ENCODE results near the gene RGL4. TPM values are rescaled to one million over a fixed set of nuclear protein-coding genes. Genes with fewer than 3 reads are reported as not detected.

Gene RGL4
- total RNA-seq, 2 donors from 2014 or later, result not detected

- H3K27ac Mint-ChIP-seq, result no peak overlapping the region
- no peak overlapping the region for H3K4me3 ChIP-seq (ENCODE audit: low read length)
- peaks cover 88% of the 10 kb centered on the region for H3K36me3 ChIP-seq (ENCODE audit: control insufficient read depth, insufficient read depth, low read length)
- no peaks in the 10 kb centered on the region for H3K9me3 ChIP-seq (ENCODE audit: control insufficient read depth, low read length)
- H3K4me3 Mint-ChIP-seq, result no peak overlapping the region
- H3K27me3 ChIP-seq (ENCODE audit: control insufficient read depth, insufficient read depth, low read length, poor library complexity, severe bottlenecking), result no peaks in the 10 kb centered on the region
- no peaks in the 10 kb centered on the region for H3K9me3 Mint-ChIP-seq
- no peaks in the 10 kb centered on the region for H3K4me1 Mint-ChIP-seq
- peaks cover 85% of the 10 kb centered on the region for H3K36me3 Mint-ChIP-seq (ENCODE audit: low read depth)
- no peaks in the 10 kb centered on the region for H3K4me1 ChIP-seq (ENCODE audit: control insufficient read depth, insufficient read depth, low read length)
- no peaks in the 10 kb centered on the region for H3K27me3 Mint-ChIP-seq (ENCODE audit: insufficient read depth)
- H3K27ac ChIP-seq (ENCODE audit: low read depth, low read length), result no peak overlapping the region
- no peak for TF ChIP-seq CTCF (conservative IDR thresholded peaks at IDR 0.05)
- no peak overlapping the region for H3K9ac ChIP-seq (ENCODE audit: extremely low read depth, low read length, poor library complexity, severe bottlenecking)
- no peak for DNase-seq
- 96 to 100% methylated on average over 1 to 3 of the region's 3 CpGs for WGBS, 2 experiments (ENCODE audit: insufficient coverage in 1 of 2, insufficient read length in 1 of 2)
These were observed 14.5 kb downstream of the RGL4 start for GRCh38 chr22:23705358-23705757.

- H3K27ac ChIP-seq (ENCODE audit: low read depth, low read length), result no peak overlapping the region
- no peak for TF ChIP-seq CTCF (conservative IDR thresholded peaks at IDR 0.05)
- DNase-seq, result no peak
- no peaks in the 10 kb centered on the region for H3K9me3 ChIP-seq (ENCODE audit: control insufficient read depth, low read length)
- H3K4me3 ChIP-seq (ENCODE audit: low read length), result no peak overlapping the region
- Mint-ChIP-seq H3K9me3 (no peaks in the 10 kb centered on the region), H3K4me1 (no peaks in the 10 kb centered on the region), H3K36me3 (ENCODE audit: low read depth) (peaks cover 81% of the 10 kb centered on the region), H3K4me3 (no peak overlapping the region), H3K27ac (no peak overlapping the region), H3K27me3 (ENCODE audit: insufficient read depth) (no peaks in the 10 kb centered on the region)
- no peaks in the 10 kb centered on the region for H3K27me3 ChIP-seq (ENCODE audit: control insufficient read depth, insufficient read depth, low read length, poor library complexity, severe bottlenecking)
- 90% methylated on average over 1 of the region's 1 CpG; no CpG with 5 or more reads in 1 of the 2 experiments for WGBS, 2 experiments (ENCODE audit: insufficient coverage in 1 of 2, insufficient read length in 1 of 2)
- peaks cover 88% of the 10 kb centered on the region for H3K36me3 ChIP-seq (ENCODE audit: control insufficient read depth, insufficient read depth, low read length)
- no peaks in the 10 kb centered on the region for H3K4me1 ChIP-seq (ENCODE audit: control insufficient read depth, insufficient read depth, low read length)
- no peak overlapping the region for H3K9ac ChIP-seq (ENCODE audit: extremely low read depth, low read length, poor library complexity, severe bottlenecking)
These were observed 17.5 kb downstream of the RGL4 start for GRCh38 chr22:23708270-23708669.

GRCh38 chr22:23709107-23709506, 18.3 kb downstream of the RGL4 start:
- Histone ChIP-seq H3K9me3 (ENCODE audit: control insufficient read depth, low read length) (no peaks in the 10 kb centered on the region), H3K4me3 (ENCODE audit: low read length) (no peak overlapping the region), H3K36me3 (ENCODE audit: control insufficient read depth, insufficient read depth, low read length) (peaks cover 89% of the 10 kb centered on the region), H3K27me3 (ENCODE audit: control insufficient read depth, insufficient read depth, low read length, poor library complexity, severe bottlenecking) (no peaks in the 10 kb centered on the region), H3K4me1 (ENCODE audit: control insufficient read depth, insufficient read depth, low read length) (no peaks in the 10 kb centered on the region), H3K9ac (ENCODE audit: extremely low read depth, low read length, poor library complexity, severe bottlenecking) (no peak overlapping the region), H3K27ac (ENCODE audit: low read depth, low read length) (no peak overlapping the region)
- H3K27me3 Mint-ChIP-seq (ENCODE audit: insufficient read depth), result no peaks in the 10 kb centered on the region
- peaks cover 82% of the 10 kb centered on the region for H3K36me3 Mint-ChIP-seq (ENCODE audit: low read depth)
- no peak for TF ChIP-seq CTCF (conservative IDR thresholded peaks at IDR 0.05)
- no peaks in the 10 kb centered on the region for H3K4me1 Mint-ChIP-seq
- no peak overlapping the region for H3K27ac Mint-ChIP-seq
- DNase-seq, result no peak
- WGBS, 2 experiments (ENCODE audit: insufficient coverage in 1 of 2, insufficient read length in 1 of 2), result 83 to 93% methylated on average over 2 of the region's 2 CpGs
- no peak overlapping the region for H3K4me3 Mint-ChIP-seq
- no peaks in the 10 kb centered on the region for H3K9me3 Mint-ChIP-seq

Data from endodermal cell (in vitro differentiated cells).